Measurements from ENCODE around the gene SLC25A38. TPM values are rescaled to one million over a fixed set of nuclear protein-coding genes. Genes with fewer than 3 reads are reported as not detected.

Gene SLC25A38
- total and polyA plus RNA-seq, 11 donors = 13.6 to 34.8 (median 20.9) TPM

DNA sequence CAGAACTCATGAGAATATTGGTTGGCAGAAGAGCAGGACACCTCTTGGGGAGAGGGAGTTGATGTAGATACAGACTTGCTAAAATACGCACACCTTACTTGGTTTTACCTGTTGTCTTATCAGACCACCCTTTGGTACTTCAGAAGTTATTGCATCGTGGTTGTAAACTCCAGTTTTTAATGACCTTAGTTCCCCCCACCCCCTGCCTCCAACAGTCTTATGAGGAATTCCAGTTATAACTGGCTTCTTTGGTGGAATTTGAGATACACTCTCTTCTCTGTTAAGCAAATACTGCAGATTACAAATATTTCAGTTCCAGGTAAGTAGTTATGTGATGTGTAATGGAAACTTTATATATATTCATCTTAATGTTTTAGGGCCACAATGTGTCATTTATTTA, 5.0 kb downstream of the SLC25A38 start:
- DNase-seq (no peak), ATAC-seq (no peak)
- H3K27me3 ChIP-seq = no peaks in the 10 kb centered on the region
- H3K36me3 ChIP-seq = peaks cover 0 to 40% (median 36%) of the 10 kb centered on the region in 9 donors
- H3K4me3 ChIP-seq = no peak overlapping the region
- H3K4me1 ChIP-seq = peaks cover 0 to 47% (median 21%) of the 10 kb centered on the region in 12 donors
- no peak overlapping the region for H3K27ac ChIP-seq
- TF ChIP-seq, protein P1, sequence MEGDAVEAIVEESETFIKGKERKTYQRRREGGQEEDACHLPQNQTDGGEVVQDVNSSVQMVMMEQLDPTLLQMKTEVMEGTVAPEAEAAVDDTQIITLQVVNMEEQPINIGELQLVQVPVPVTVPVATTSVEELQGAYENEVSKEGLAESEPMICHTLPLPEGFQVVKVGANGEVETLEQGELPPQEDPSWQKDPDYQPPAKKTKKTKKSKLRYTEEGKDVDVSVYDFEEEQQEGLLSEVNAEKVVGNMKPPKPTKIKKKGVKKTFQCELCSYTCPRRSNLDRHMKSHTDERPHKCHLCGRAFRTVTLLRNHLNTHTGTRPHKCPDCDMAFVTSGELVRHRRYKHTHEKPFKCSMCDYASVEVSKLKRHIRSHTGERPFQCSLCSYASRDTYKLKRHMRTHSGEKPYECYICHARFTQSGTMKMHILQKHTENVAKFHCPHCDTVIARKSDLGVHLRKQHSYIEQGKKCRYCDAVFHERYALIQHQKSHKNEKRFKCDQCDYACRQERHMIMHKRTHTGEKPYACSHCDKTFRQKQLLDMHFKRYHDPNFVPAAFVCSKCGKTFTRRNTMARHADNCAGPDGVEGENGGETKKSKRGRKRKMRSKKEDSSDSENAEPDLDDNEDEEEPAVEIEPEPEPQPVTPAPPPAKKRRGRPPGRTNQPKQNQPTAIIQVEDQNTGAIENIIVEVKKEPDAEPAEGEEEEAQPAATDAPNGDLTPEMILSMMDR (IDR thresholded peaks at IDR 0.05) = no peak
- no peak for TF ChIP-seq POLR2A (IDR thresholded peaks at IDR 0.05)
- intact Hi-C loops (cut with DNase I) = loop anchor here in 4 of 10 donors (10.0 kb wide), 3 partner anchors 203 to 283 kb away; partner anchors contain the start of genes GORASP1 (in 2 of the 4) and TTC21A (in 2 of the 4)
- WGBS, 4 donors = 83 to 89% (median 86%) methylated on average over 2 of the region's 2 CpGs
- no peaks in the 10 kb centered on the region for H3K9me3 ChIP-seq

DNA sequence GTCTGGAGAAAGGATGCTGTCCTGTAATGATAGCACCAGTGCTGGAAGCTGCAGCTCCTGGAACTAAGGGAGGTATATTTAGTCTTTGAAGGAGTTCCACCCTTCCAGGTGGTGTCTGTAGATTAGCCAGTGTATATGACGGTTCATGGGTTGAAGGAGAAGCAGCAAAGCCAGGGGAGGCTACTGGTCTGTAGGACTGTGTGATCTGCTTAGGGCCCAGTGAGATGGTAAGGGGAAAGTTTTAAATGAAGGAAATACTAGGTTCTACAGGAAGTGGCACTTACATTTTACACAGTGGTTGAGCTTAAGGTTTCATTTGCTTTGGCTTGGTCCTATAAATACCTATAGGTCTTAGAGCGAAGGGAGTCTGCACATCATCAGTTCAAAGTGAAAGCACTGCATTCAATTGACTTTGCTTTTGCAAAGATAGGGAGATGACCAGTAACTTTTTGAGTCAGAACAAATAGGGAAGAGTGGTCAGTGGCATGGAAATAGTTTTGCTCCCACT, 5.6 kb downstream of the SLC25A38 start:
- 74 to 86% (median 80%) methylated on average over 2 of the region's 2 CpGs for WGBS, 4 donors
- Histone ChIP-seq H3K27me3 (no peaks in the 10 kb centered on the region), H3K36me3 (peaks cover 0 to 46% (median 42%) of the 10 kb centered on the region in 9 donors), H3K4me3 (no peak overlapping the region), H3K4me1 (peaks cover 0 to 43% (median 21%) of the 10 kb centered on the region in 12 donors), H3K9me3 (no peaks in the 10 kb centered on the region), H3K27ac (peak overlapping the region in 1 of 12 donors; percentile 35)
- no peak for ATAC-seq
- TF ChIP-seq POLR2A (IDR thresholded peaks at IDR 0.05) = no peak
- TF ChIP-seq, protein P1 (IDR thresholded peaks at IDR 0.05) = no peak
- no peak for DNase-seq
- intact Hi-C loops (cut with DNase I) = loop anchor here in 4 of 10 donors (10.0 kb wide), 3 partner anchors 204 to 284 kb away; partner anchors contain the start of genes GORASP1 (in 2 of the 4) and TTC21A (in 2 of the 4)

- H3K4me3 ChIP-seq = no peak overlapping the region
- no peaks in the 10 kb centered on the region for H3K9me3 ChIP-seq
- H3K4me1 ChIP-seq = peaks cover 0 to 34% (median 12%) of the 10 kb centered on the region in 12 donors
- TF ChIP-seq, protein P1 (IDR thresholded peaks at IDR 0.05) = no peak
- no peak for TF ChIP-seq POLR2A (IDR thresholded peaks at IDR 0.05)
- DNase-seq (no peak), ATAC-seq (no peak)
- no peak overlapping the region for H3K27ac ChIP-seq
- peaks cover 0 to 60% (median 56%) of the 10 kb centered on the region in 9 donors for H3K36me3 ChIP-seq
- no peaks in the 10 kb centered on the region for H3K27me3 ChIP-seq
- whole genome bisulfite sequencing, 4 donors = 59 to 81% (median 66%) methylated on average over 4 of the region's 4 CpGs
- intact Hi-C loops (cut with DNase I) = no loop called here
These were observed 7.0 kb downstream of the SLC25A38 start for GRCh38 chr3:39390181-39390580.

GRCh38 chr3:39396690-39397089, 13.5 kb downstream of the SLC25A38 start:
- Histone ChIP-seq H3K27ac (no peak overlapping the region), H3K9me3 (no peaks in the 10 kb centered on the region), H3K36me3 (peaks cover 0 to 79% (median 74%) of the 10 kb centered on the region in 9 donors), H3K4me3 (no peak overlapping the region), H3K4me1 (peaks cover 0 to 2% (median 0%) of the 10 kb centered on the region in 12 donors), H3K27me3 (no peaks in the 10 kb centered on the region)
- peak in 1 of 4 donors; percentile 41 for ATAC-seq
- intact Hi-C loops (cut with DNase I) = no loop called here
- TF ChIP-seq POLR2A (IDR thresholded peaks at IDR 0.05) = no peak
- TF ChIP-seq, protein P1 (IDR thresholded peaks at IDR 0.05) = no peak
- DNase-seq = no peak
- 66 to 85% (median 81%) methylated on average over 3 of the region's 3 CpGs for WGBS, 4 donors
